A549 (cell line): ENCODE data around the gene ABI2. TPM values are rescaled to one million over a fixed set of nuclear protein-coding genes. Genes with fewer than 3 reads are reported as not detected.

Experiments used
- ATAC-seq, 2 experiments: fragments of 200-7000 bp in 1 of 2; fragments of >200 bp in 1 of 2; cut with Nextera tagmentation in 1 of 2; cut with Tn5 transposase in 1 of 2; 3 replicates each; pipeline versions ENCODE4 v1.8.0 to v1.9.1; 2018 to 2020; ENCODE audit warnings: mild to moderate bottlenecking in 1 of 2, moderate library complexity in 1 of 2
- CTCF ChIA-PET: fragments of 300-600 bp; sonication (Branson Sonifier 250); formaldehyde crosslinking; extraction: SDS; loops from one replicate; lab custom pipeline; 2021; ENCODE audit warnings: antibody characterized with exemption, inconsistent platforms; lab: Yijun Ruan, JAX
- POLR2A ChIA-PET: fragments of 350-600 bp; formaldehyde crosslinking; extraction: SDS; loops from one replicate; lab custom pipeline; 2021; ENCODE audit warnings: antibody characterized with exemption, inconsistent platforms; lab: Yijun Ruan, JAX
- DNase-seq, 2 experiments: peaks; one replicate each; pipeline versions ENCODE4 v3.0.0 to v3.0.0-alpha.2; 2011 to 2016; ENCODE audit warnings: low read depth in 1 of 2, low spot score in 1 of 2
- FAIRE-seq: peaks from 2 replicates; lab custom pipeline; 2011; peaks lifted over from hg19 to GRCh38; lab: Jason Lieb, UNC
- H3K27ac ChIP-seq, 2 experiments: fragments of >200 bp; sonication (Bioruptor Twin); formaldehyde crosslinking; 3 replicates each; pipeline ENCODE4 v1.5.1; 2016 to 2017
- H3K4me1 ChIP-seq: fragments of >200 bp; sonication (Bioruptor Twin); formaldehyde crosslinking; 3 replicates; pipeline ENCODE4 v1.6.1; 2016
- H3K4me2 ChIP-seq: fragments of >200 bp; sonication (Bioruptor Twin); formaldehyde crosslinking; 3 replicates; pipeline ENCODE4 v1.6.1; 2016
- H3K4me3 ChIP-seq: fragments of >200 bp; sonication (Bioruptor Twin); formaldehyde crosslinking; 3 replicates; pipeline ENCODE4 v1.5.1; 2016
- H3K9me3 ChIP-seq: fragments of >200 bp; sonication (Bioruptor Twin); formaldehyde crosslinking; 3 replicates; pipeline ENCODE4 v1.6.1; 2016
- BHLHE40 ChIP-seq: IDR thresholded peaks from 2 replicates; pipeline ENCODE4 v1.6.1; 2012; ENCODE audit warnings: low read depth, low read length, inconsistent platforms
- CEBPB ChIP-seq, 2 experiments: fragments of >200 bp in 1 of 2; sonication (Bioruptor Twin) in 1 of 2; formaldehyde crosslinking in 1 of 2; IDR thresholded peaks; 2 replicates each; pipeline ENCODE4 v1.6.1; 2012 to 2016
- CHD4 ChIP-seq: fragments of 200-600 bp; sonication (generic); IDR thresholded peaks from 2 replicates; pipeline ENCODE4 v1.6.1; 2016; ENCODE audit warnings: antibody characterized with exemption, mild to moderate bottlenecking, borderline replicate concordance
- EP300 ChIP-seq, 2 experiments: fragments of >200 bp; sonication (Bioruptor Twin); formaldehyde crosslinking; IDR thresholded peaks; 2 replicates in 1 of 2; 3 replicates in 1 of 2; pipeline ENCODE4 v1.6.1; 2016 to 2017
- FOXS1 ChIP-seq: fragments of 250-450 bp; sonication (Bioruptor Pico); IDR thresholded peaks from 2 replicates; pipeline ENCODE4 v1.5.0; 2020; ENCODE audit warnings: mild to moderate bottlenecking, moderate library complexity
- HDAC2 ChIP-seq: fragments of 200-600 bp; sonication (generic); IDR thresholded peaks from 2 replicates; pipeline ENCODE4 v1.6.1; 2016
- HEYL ChIP-seq: fragments of 250-450 bp; sonication (Bioruptor Pico); IDR thresholded peaks from 2 replicates; pipeline ENCODE4 v1.8.0; 2021; ENCODE audit warnings: mild to moderate bottlenecking, moderate library complexity
- HOXA7 ChIP-seq: fragments of 250-450 bp; sonication (Bioruptor Pico); IDR thresholded peaks from 2 replicates; pipeline ENCODE4 v1.5.0; 2020; ENCODE audit warnings: mild to moderate bottlenecking, moderate library complexity
- HOXB13 ChIP-seq: fragments of 250-450 bp; sonication (Bioruptor Pico); IDR thresholded peaks from 2 replicates; pipeline ENCODE4 v1.5.0; 2020; ENCODE audit warnings: low read depth, mild to moderate bottlenecking, moderate library complexity
- JUN ChIP-seq, 2 experiments: fragments of >200 bp; sonication (Bioruptor Twin); formaldehyde crosslinking; IDR thresholded peaks; 2 replicates in 1 of 2; 3 replicates in 1 of 2; pipeline ENCODE4 v1.6.1; 2016 to 2017
- JUNB ChIP-seq: fragments of >200 bp; sonication (Bioruptor Twin); formaldehyde crosslinking; IDR thresholded peaks from 2 replicates; pipeline ENCODE4 v1.6.1; 2016
- KDM1A ChIP-seq: fragments of 200-600 bp; sonication (generic); IDR thresholded peaks from 2 replicates; pipeline ENCODE4 v1.6.1; 2016; ENCODE audit warnings: low read depth, mild to moderate bottlenecking
- MAZ ChIP-seq: fragments of 150-350 bp; IDR thresholded peaks from 2 replicates; pipeline ENCODE4 v1.6.1; 2014; ENCODE audit warnings: antibody characterized with exemption, low read depth, low read length, borderline replicate concordance
- MYC ChIP-seq: IDR thresholded peaks from 2 replicates; pipeline ENCODE4 v1.6.1; 2012; ENCODE audit warnings: mild to moderate bottlenecking, inconsistent platforms, low read length, improper control_type of control experiment, borderline replicate concordance
- NFE2L2 ChIP-seq: fragments of 150-350 bp; conservative IDR thresholded peaks from 2 replicates; pipeline ENCODE4 v1.6.1; 2014; ENCODE audit warnings: low read length
- NPAS2 ChIP-seq: fragments of 250-450 bp; sonication (Bioruptor Pico); IDR thresholded peaks from 2 replicates; pipeline ENCODE4 v1.8.0; 2022; ENCODE audit warnings: mild to moderate bottlenecking, moderate library complexity, borderline replicate concordance
- NR3C1 ChIP-seq: fragments of >200 bp; sonication (Bioruptor Twin); formaldehyde crosslinking; IDR thresholded peaks from 3 replicates; pipeline ENCODE4 v1.6.1; 2017
- PHF8 ChIP-seq: fragments of 200-600 bp; sonication (generic); IDR thresholded peaks from 2 replicates; pipeline ENCODE4 v1.6.1; 2016; ENCODE audit warnings: low read depth, mild to moderate bottlenecking, antibody characterized with exemption, moderate library complexity, borderline replicate concordance
- POLR2A ChIP-seq: IDR thresholded peaks from 2 replicates; pipeline ENCODE4 v1.6.1; 2012; ENCODE audit warnings: mild to moderate bottlenecking, low read length
- POLR2AphosphoS2 ChIP-seq: conservative IDR thresholded peaks from 2 replicates; pipeline ENCODE4 v1.6.1; 2012; ENCODE audit warnings: low read length, improper control_type of control experiment, inconsistent platforms
- RAD21 ChIP-seq, 2 experiments: fragments of >200 bp in 1 of 2; sonication (Bioruptor Twin) in 1 of 2; formaldehyde crosslinking in 1 of 2; IDR thresholded peaks in 1 of 2; conservative IDR thresholded peaks in 1 of 2; 2 replicates in 1 of 2; 3 replicates in 1 of 2; pipeline ENCODE4 v1.6.1; 2012 to 2018; ENCODE audit warnings: inconsistent platforms in 1 of 2
- RARB ChIP-seq: fragments of 250-450 bp; sonication (Bioruptor Pico); IDR thresholded peaks from 2 replicates; pipeline ENCODE4 v1.8.0; 2021; ENCODE audit warnings: mild to moderate bottlenecking, moderate library complexity
- RNF2 ChIP-seq: fragments of 200-600 bp; sonication (generic); IDR thresholded peaks from 2 replicates; pipeline ENCODE4 v1.6.1; 2016; ENCODE audit warnings: low read depth, mild to moderate bottlenecking, antibody characterized with exemption, moderate library complexity, borderline replicate concordance
- SMC3 ChIP-seq: fragments of >200 bp; sonication (Bioruptor Twin); formaldehyde crosslinking; IDR thresholded peaks from 3 replicates; pipeline ENCODE4 v1.6.1; 2018; ENCODE audit warnings: inconsistent platforms
- SREBF2 ChIP-seq: fragments of 450-650 bp; IDR thresholded peaks from 2 replicates; pipeline ENCODE4 v1.6.1; 2014; ENCODE audit warnings: mild to moderate bottlenecking, moderate library complexity
- TP53 ChIP-seq: fragments of 250-450 bp; sonication (Bioruptor Pico); IDR thresholded peaks from 2 replicates; pipeline ENCODE4 v1.5.0; 2021; ENCODE audit warnings: mild to moderate bottlenecking, moderate library complexity
- ZC3H11A ChIP-seq: fragments of 450-650 bp; IDR thresholded peaks from 2 replicates; pipeline ENCODE4 v1.6.1; 2014; ENCODE audit warnings: antibody characterized with exemption, mild to moderate bottlenecking
- ZFP36 ChIP-seq: fragments of 450-650 bp; IDR thresholded peaks from 2 replicates; pipeline ENCODE4 v1.6.1; 2014; ENCODE audit warnings: borderline replicate concordance; ENCODE audit not compliant: partially characterized antibody
- ZSCAN20 ChIP-seq: fragments of 250-450 bp; sonication (Bioruptor Pico); IDR thresholded peaks from 2 replicates; pipeline ENCODE4 v1.8.0; 2022; ENCODE audit warnings: mild to moderate bottlenecking, moderate library complexity
- polyA plus RNA-seq, 4 experiments: library from polyadenylated mRNA; depleted of rRNA in 3 of 4; stranded (reverse); fragments of >200 nt; fragmentation: RNase III in 1 of 4; extraction: RNeasy Plus Mini Kit Qiagen cat#74134 plus additional on column Dnase treatment in 1 of 4; gene quantifications; 2 replicates in 3 of 4; 3 replicates in 1 of 4; pipeline ENCODE4 v1.2.3, GENCODE V29; 2011 to 2017
- TF ChIP-seq, protein P1 (sequence below): IDR thresholded peaks from 2 replicates; pipeline ENCODE4 v1.6.1; 2012; ENCODE audit warnings: low read depth, borderline replicate concordance
- TF ChIP-seq, protein P2 (sequence below): fragments of >200 bp; sonication (Bioruptor Twin); formaldehyde crosslinking; IDR thresholded peaks from 3 replicates; pipeline ENCODE4 v1.5.1; 2016
- TF ChIP-seq, protein P3 (sequence below): fragments of 450-650 bp; IDR thresholded peaks from 2 replicates; pipeline ENCODE4 v1.6.1; 2014; ENCODE audit warnings: antibody characterized with exemption
- TF ChIP-seq, protein P4 (sequence below): IDR thresholded peaks from 2 replicates; pipeline ENCODE4 v1.6.1; 2012

ABI2 gene
- polyA plus RNA-seq, 2 of the 4 experiments (the other 2 are of a cell fraction), result 36.2 to 51.1 TPM

DNA sequence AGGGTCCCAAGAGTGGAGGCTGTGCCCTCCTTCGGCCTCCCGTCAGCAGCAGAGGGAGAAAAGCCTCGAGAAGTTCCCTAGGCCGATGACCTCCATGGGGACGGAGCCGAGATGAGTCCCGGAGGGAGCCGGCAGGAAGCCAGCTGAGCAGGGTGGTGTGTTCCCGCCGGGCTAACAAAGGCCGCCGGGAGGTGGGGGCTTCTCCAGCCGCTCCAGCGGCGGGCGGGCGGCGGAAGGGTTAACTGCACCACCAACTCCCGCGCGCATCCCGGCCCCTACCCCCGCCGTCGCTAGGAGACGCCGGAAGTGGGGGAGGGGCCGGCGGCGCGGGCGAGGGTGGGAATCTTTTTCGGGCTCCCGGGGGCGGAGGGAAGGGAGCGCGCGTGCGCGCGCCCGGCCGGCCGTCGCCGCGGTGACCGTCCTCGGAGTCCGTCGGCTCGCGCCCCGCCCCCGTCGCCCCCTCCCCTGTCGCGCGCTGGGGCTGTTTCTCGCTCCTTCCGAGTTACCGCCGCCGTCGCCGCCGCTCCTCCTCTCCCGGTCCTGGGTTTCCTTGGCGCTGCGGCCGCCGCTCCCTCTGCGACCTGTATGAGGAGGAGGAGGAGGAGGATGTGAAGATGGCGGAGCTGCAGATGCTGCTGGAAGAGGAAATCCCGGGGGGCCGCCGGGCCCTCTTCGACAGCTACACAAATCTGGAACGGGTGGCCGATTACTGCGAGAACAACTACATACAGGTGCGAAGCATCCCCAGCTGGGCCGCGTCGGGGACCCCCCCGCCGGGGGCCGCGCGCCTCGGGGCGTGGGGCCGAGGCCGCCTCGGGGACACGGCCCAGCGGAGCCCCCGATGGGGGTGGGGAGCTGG lies at the start of gene ABI2 (continued):
- peak; percentile 81 for TF ChIP-seq PHF8
- no peak for TF ChIP-seq SREBF2
- no peak for TF ChIP-seq SMC3
- no peak for TF ChIP-seq HDAC2
- TF ChIP-seq BHLHE40, result no peak
- TF ChIP-seq, protein P1, sequence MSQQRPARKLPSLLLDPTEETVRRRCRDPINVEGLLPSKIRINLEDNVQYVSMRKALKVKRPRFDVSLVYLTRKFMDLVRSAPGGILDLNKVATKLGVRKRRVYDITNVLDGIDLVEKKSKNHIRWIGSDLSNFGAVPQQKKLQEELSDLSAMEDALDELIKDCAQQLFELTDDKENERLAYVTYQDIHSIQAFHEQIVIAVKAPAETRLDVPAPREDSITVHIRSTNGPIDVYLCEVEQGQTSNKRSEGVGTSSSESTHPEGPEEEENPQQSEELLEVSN, result peak; percentile 49; the same call in 1 of the 2 replicates
- TF ChIP-seq NR3C1, result no peak
- TF ChIP-seq JUN (IDR thresholded peaks at IDR 0.05), result peak; percentile 75 to 76; a peak in 4 of 5 replicates
- TF ChIP-seq ZC3H11A, result no peak
- TF ChIP-seq ZSCAN20, result no peak
- TF ChIP-seq NFE2L2, result no peak
- no peak for TF ChIP-seq JUNB
- TF ChIP-seq CEBPB (IDR thresholded peaks at IDR 0.05), result no peak
- TF ChIP-seq ZFP36, result no peak
- no peak for TF ChIP-seq POLR2AphosphoS2
- TF ChIP-seq, protein P2, sequence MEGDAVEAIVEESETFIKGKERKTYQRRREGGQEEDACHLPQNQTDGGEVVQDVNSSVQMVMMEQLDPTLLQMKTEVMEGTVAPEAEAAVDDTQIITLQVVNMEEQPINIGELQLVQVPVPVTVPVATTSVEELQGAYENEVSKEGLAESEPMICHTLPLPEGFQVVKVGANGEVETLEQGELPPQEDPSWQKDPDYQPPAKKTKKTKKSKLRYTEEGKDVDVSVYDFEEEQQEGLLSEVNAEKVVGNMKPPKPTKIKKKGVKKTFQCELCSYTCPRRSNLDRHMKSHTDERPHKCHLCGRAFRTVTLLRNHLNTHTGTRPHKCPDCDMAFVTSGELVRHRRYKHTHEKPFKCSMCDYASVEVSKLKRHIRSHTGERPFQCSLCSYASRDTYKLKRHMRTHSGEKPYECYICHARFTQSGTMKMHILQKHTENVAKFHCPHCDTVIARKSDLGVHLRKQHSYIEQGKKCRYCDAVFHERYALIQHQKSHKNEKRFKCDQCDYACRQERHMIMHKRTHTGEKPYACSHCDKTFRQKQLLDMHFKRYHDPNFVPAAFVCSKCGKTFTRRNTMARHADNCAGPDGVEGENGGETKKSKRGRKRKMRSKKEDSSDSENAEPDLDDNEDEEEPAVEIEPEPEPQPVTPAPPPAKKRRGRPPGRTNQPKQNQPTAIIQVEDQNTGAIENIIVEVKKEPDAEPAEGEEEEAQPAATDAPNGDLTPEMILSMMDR, result no peak
- TF ChIP-seq EP300 (IDR thresholded peaks at IDR 0.05), result no peak
- TF ChIP-seq, protein P3, sequence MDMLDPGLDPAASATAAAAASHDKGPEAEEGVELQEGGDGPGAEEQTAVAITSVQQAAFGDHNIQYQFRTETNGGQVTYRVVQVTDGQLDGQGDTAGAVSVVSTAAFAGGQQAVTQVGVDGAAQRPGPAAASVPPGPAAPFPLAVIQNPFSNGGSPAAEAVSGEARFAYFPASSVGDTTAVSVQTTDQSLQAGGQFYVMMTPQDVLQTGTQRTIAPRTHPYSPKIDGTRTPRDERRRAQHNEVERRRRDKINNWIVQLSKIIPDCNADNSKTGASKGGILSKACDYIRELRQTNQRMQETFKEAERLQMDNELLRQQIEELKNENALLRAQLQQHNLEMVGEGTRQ, result no peak
- no peak for TF ChIP-seq FOXS1 (CRISPR knock-in tag)
- no peak for TF ChIP-seq HOXB13 (CRISPR knock-in tag)
- TF ChIP-seq RARB (CRISPR knock-in tag), result no peak
- TF ChIP-seq, protein P4, sequence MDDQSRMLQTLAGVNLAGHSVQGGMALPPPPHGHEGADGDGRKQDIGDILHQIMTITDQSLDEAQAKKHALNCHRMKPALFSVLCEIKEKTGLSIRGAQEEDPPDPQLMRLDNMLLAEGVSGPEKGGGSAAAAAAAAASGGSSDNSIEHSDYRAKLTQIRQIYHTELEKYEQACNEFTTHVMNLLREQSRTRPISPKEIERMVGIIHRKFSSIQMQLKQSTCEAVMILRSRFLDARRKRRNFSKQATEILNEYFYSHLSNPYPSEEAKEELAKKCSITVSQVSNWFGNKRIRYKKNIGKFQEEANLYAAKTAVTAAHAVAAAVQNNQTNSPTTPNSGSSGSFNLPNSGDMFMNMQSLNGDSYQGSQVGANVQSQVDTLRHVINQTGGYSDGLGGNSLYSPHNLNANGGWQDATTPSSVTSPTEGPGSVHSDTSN, result no peak
- TF ChIP-seq TP53, result no peak
- no peak for TF ChIP-seq RNF2

DNA sequence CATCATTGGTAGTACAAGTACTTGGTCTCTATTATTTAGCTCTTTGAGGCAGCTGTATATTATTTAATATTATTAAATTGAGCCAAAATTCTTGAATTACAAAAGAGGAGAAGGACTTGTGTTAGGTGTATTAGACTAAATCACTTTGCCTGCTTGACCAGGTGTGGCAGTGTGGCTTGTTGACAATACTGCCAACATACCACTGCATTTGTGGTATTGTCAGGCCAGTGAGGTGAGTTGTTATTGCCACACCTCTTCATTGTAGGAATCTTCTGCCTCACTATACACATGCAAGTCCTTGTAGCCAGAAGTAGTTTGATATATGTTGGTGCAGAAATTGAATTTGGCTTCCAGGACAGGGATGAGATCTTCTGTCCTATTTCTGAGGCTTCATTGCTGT lies 48.9 kb upstream of the ABI2 start:
- no peak overlapping the region for H3K4me3 ChIP-seq
- no peak overlapping the region for H3K4me2 ChIP-seq
- no peaks in the 10 kb centered on the region for H3K9me3 ChIP-seq
- TF ChIP-seq HOXA7 (CRISPR knock-in tag) (no peak), ZSCAN20 (no peak), HEYL (CRISPR knock-in tag) (no peak), RARB (CRISPR knock-in tag) (no peak), MYC (no peak), CEBPB (IDR thresholded peaks at IDR 0.05) (no peak), MAZ (no peak), CHD4 (no peak), EP300 (IDR thresholded peaks at IDR 0.05) (no peak), NFE2L2 (no peak), NR3C1 (no peak), KDM1A (no peak), POLR2A (no peak), RAD21 (conservative IDR thresholded peaks at IDR 0.05 in 1 of 2, IDR thresholded peaks at IDR 0.05 in 1 of 2) (no peak), NPAS2 (CRISPR knock-in tag) (no peak), PHF8 (no peak), SREBF2 (no peak)
- H3K27ac ChIP-seq, result no peak overlapping the region
- ATAC-seq, result peak in 1 of 2 experiments; percentile 42; a peak in 2 of 6 replicates
- ChIA-PET CTCF (no interaction called here), POLR2A (no interaction called here)
- H3K4me1 ChIP-seq, result no peaks in the 10 kb centered on the region
- peak in 1 of 2 experiments; percentile 23 for DNase-seq
- no peak for FAIRE-seq
